Kidney epithelial cell (primary cell): Measurements from ENCODE around the gene HERC4. TPM values are rescaled to one million over a fixed set of nuclear protein-coding genes. Genes with fewer than 3 reads are reported as not detected.
"Not testable (repeated sequence)": the region's sequence is repeated elsewhere in the genome, so short reads cannot be mapped to it uniquely, and the experiment has no call there.

ENCODE experiments used
- DNase-seq: peaks from one replicate; pipeline ENCODE4 v3.0.0-alpha.2; 2010; ENCODE audit warnings: low read depth
- H3K27me3 ChIP-seq: 2 replicates; pipeline ENCODE4 v1.6.0; 2011; ENCODE audit warnings: low read length; ENCODE audit not compliant: control insufficient read depth, insufficient read depth
- H3K36me3 ChIP-seq: 2 replicates; pipeline ENCODE4 v1.5.1; 2011; ENCODE audit warnings: low read length; ENCODE audit not compliant: control insufficient read depth, insufficient read depth
- H3K4me3 ChIP-seq: 2 replicates; pipeline ENCODE4 v1.5.1; 2011; ENCODE audit warnings: low read depth, mild to moderate bottlenecking, control low read depth, low read length
- CTCF ChIP-seq: IDR thresholded peaks from 2 replicates; pipeline ENCODE4 v1.5.1; 2011; ENCODE audit warnings: mild to moderate bottlenecking, moderate library complexity, low read length, control low read depth, inconsistent platforms; ENCODE audit not compliant: insufficient read depth, poor library complexity, severe bottlenecking
- total RNA-seq: library from RNA; depleted of rRNA; stranded (reverse); fragments of >200 nt; gene quantifications from 2 replicates; pipeline ENCODE4 v1.2.3, GENCODE V29; 2015

Gene HERC4
- total RNA-seq, 1 donor from 2014 or later = 28.5 TPM

GRCh38 chr10:67893637-67894036 is 181.4 kb downstream of the HERC4 start:
- Histone ChIP-seq H3K36me3 (no peaks in the 10 kb centered on the region), H3K27me3 (no peaks in the 10 kb centered on the region), H3K4me3 (no peak overlapping the region)
- no peak for TF ChIP-seq CTCF
- DNase-seq = no peak

- no peaks in the 10 kb centered on the region for H3K27me3 ChIP-seq
- peak overlapping the region; percentile 90 for H3K4me3 ChIP-seq
- no peak for DNase-seq
- no peak for TF ChIP-seq CTCF
- H3K36me3 ChIP-seq = peaks cover 1% of the 10 kb centered on the region
Measured at GRCh38 chr10:67884842-67885670, 190.0 kb downstream of the HERC4 start.

GRCh38 chr10:67884313-67884841 is 190.7 kb downstream of the HERC4 start, which contains the start of gene SIRT1:
SIRT1 (plus strand) TSS chr10:67884656; CDS start chr10:67884722, 66 bp downstream.
- H3K36me3 ChIP-seq = peaks cover 1% of the 10 kb centered on the region
- peak; percentile 52 for DNase-seq

GRCh38 chr10:67883710-67884312 is 191.3 kb downstream of the HERC4 start:
- no peak for DNase-seq
- H3K27me3 ChIP-seq = no peaks in the 10 kb centered on the region
- TF ChIP-seq CTCF = no peak
- peaks cover 1% of the 10 kb centered on the region for H3K36me3 ChIP-seq
- H3K4me3 ChIP-seq = peak overlapping the region; percentile 90

More at GRCh38 chr10:67884313-67884841, 190.7 kb downstream of the HERC4 start, which contains the start of gene SIRT1:
- no peaks in the 10 kb centered on the region for H3K27me3 ChIP-seq
- TF ChIP-seq CTCF = no peak
- peak within 1 kb of the TSS; percentile 90 for H3K4me3 ChIP-seq

GRCh38 chr10:67878133-67878532 is 196.9 kb downstream of the HERC4 start:
- DNase-seq = no peak
- TF ChIP-seq CTCF = no peak
- Histone ChIP-seq H3K36me3 (no peaks in the 10 kb centered on the region), H3K27me3 (no peaks in the 10 kb centered on the region), H3K4me3 (no peak overlapping the region)

- H3K27me3 ChIP-seq, H3K36me3 ChIP-seq, DNase-seq, H3K4me3 ChIP-seq: not testable (repeated sequence)
Measured at GRCh38 chr10:67877421-67877820, 197.7 kb downstream of the HERC4 start.
